Activated B cell treated with CpG ODN at 0.5 μM for 24 hours (primary cell): ENCODE measurements around the gene CHST12. TPM values are rescaled to one million over a fixed set of nuclear protein-coding genes. Genes with fewer than 3 reads are reported as not detected.

ENCODE experiments used
- ATAC-seq: fragments of 200-7000 bp; cut with Tn5 transposase; one replicate; pipeline ENCODE4 v1.10.0; 2021; ENCODE audit warnings: low read depth, mild to moderate bottlenecking, moderate library complexity
- CTCF ChIA-PET: fragments of 350-600 bp; sonication (Branson Sonifier 250); formaldehyde crosslinking; loops from one replicate; lab custom pipeline; 2021; ENCODE audit warnings: antibody characterized with exemption; lab: Charles Lee
- POLR2A ChIA-PET: fragments of 350-600 bp; sonication (Branson Sonifier 250); formaldehyde crosslinking; loops from one replicate; lab custom pipeline; 2021; ENCODE audit warnings: antibody characterized with exemption; lab: Charles Lee
- DNase-seq: peaks from one replicate; pipeline ENCODE4 v3.0.0; 2022
- H3K27ac Mint-ChIP-seq: one replicate; pipeline ENCODE4 v1.8.0; 2020; ENCODE audit warnings: mixed read lengths
- H3K27me3 Mint-ChIP-seq: one replicate; pipeline ENCODE4 v1.8.0; 2021; ENCODE audit warnings: mixed read lengths
- H3K36me3 Mint-ChIP-seq: one replicate; pipeline ENCODE4 v1.8.0; 2021; ENCODE audit warnings: low read depth, mixed read lengths
- H3K4me1 Mint-ChIP-seq: one replicate; pipeline ENCODE4 v1.8.0; 2021; ENCODE audit warnings: mixed read lengths
- H3K4me3 Mint-ChIP-seq: one replicate; pipeline ENCODE4 v1.8.0; 2020; ENCODE audit warnings: mild to moderate bottlenecking, mixed read lengths
- H3K9me3 Mint-ChIP-seq: one replicate; pipeline ENCODE4 v1.8.0; 2020; ENCODE audit warnings: mixed read lengths
- CTCF ChIP-seq: fragments of 200-600 bp; IDR thresholded peaks from one replicate; pipeline ENCODE4 v1.8.0; 2022; ENCODE audit warnings: antibody characterized with exemption, mild to moderate bottlenecking
- intact Hi-C: fragments of 100-400 bp; cut with micrococcal nuclease; formaldehyde crosslinking; loops from one replicate; pipeline ENCODE4 v1.15.1; 2024
- total RNA-seq: library from RNA; stranded (reverse); gene quantifications from 2 replicates; pipeline ENCODE4 v1.2.3, GENCODE V29; 2022

The CHST12 gene
- total RNA-seq, 1 donor from 2014 or later, result 14.4 TPM

DNA sequence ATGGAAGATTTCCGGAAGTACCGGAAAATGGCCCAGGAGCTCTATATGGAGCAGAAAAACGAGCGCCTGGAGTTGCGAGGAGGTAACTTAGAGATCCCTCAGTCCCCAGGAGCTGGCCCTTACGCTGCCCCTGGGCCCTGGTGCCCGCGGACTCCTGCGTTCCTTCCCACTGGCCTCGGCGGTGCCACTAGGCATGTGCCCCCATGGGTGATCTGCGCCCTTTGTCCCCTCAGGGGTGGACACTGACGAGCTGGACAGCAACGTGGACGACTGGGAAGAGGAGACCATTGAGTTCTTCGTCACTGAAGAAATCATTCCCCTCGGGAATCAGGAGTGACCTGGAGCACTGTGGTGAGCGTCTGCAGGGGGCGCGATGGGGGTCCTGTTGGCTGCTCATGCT is 24.2 kb upstream of the CHST12 start:
- ATAC-seq (no peak), DNase-seq (no peak)
- Mint-ChIP-seq H3K4me1 (peaks cover 2% of the 10 kb centered on the region), H3K27ac (no peak overlapping the region), H3K36me3 (peaks cover 82% of the 10 kb centered on the region), H3K9me3 (no peaks in the 10 kb centered on the region), H3K27me3 (no peaks in the 10 kb centered on the region), H3K4me3 (no peak overlapping the region)
- POLR2A ChIA-PET, result no interaction called here
- CTCF ChIA-PET, result no interaction called here
- TF ChIP-seq CTCF, result no peak
- intact Hi-C loops, result no loop called here

GRCh38 chr7:2379821-2380450 is 23.5 kb upstream of the CHST12 start:
- no peaks in the 10 kb centered on the region for H3K27me3 Mint-ChIP-seq
- intact Hi-C loops, result no loop called here
- peaks cover 2% of the 10 kb centered on the region for H3K4me1 Mint-ChIP-seq
- H3K36me3 Mint-ChIP-seq, result peaks cover 74% of the 10 kb centered on the region
- ChIA-PET CTCF (no interaction called here), POLR2A (no interaction called here)
- H3K4me3 Mint-ChIP-seq, result no peak overlapping the region
- no peak overlapping the region for H3K27ac Mint-ChIP-seq
- DNase-seq, result no peak
- no peak for ATAC-seq
- no peak for TF ChIP-seq CTCF
- no peaks in the 10 kb centered on the region for H3K9me3 Mint-ChIP-seq

DNA sequence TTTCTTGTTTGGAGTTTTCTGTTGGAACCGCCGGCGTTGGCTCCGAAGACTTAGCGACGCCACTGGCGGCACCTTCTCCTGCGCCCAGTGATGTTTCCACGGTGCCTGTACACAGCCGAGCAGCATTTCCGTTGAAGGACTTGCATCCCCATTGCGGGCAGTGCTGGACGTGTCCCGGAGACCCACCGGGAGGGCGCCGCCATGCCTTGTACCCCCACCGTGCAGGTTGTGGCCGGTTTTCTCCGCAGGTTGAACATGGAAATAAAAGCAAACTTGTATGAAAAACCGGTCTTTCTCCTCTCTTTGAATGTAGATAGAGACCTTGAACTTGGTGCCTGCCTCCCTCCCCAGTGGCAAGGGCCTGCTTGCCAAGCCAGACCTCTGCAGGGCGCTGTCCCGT is 22.9 kb upstream of the CHST12 start:
- no peak for TF ChIP-seq CTCF
- no peak for ATAC-seq
- H3K27me3 Mint-ChIP-seq, result no peaks in the 10 kb centered on the region
- peaks cover 2% of the 10 kb centered on the region for H3K4me1 Mint-ChIP-seq
- peaks cover 71% of the 10 kb centered on the region for H3K36me3 Mint-ChIP-seq
- DNase-seq, result no peak
- H3K27ac Mint-ChIP-seq, result no peak overlapping the region
- no peaks in the 10 kb centered on the region for H3K9me3 Mint-ChIP-seq
- POLR2A ChIA-PET, result no interaction called here
- intact Hi-C loops, result no loop called here
- CTCF ChIA-PET, result no interaction called here
- H3K4me3 Mint-ChIP-seq, result no peak overlapping the region

DNA sequence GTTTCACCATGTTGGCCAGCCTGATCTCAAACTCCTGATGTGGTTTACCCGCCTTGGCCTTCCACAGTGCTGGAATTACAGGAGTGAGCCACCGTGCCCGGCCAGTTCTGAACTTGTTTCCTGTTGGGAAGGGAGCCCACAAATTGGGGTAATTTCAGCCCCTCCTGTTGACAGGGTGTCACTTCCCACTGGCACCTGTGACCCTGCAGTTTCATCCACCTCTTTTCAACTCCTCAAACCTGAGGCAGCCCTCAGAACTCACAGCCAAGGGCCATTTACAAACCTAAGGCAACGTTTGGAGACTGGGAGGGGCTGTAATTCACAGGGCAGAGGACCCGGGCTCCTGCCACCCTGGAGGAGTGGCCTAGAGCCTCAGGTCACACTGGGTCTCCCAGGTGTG is 22.2 kb upstream of the CHST12 start:
- H3K27me3 Mint-ChIP-seq, result no peaks in the 10 kb centered on the region
- DNase-seq (no peak), ATAC-seq (no peak)
- H3K9me3 Mint-ChIP-seq, result no peaks in the 10 kb centered on the region
- H3K4me1 Mint-ChIP-seq, result peaks cover 2% of the 10 kb centered on the region
- peaks cover 65% of the 10 kb centered on the region for H3K36me3 Mint-ChIP-seq
- H3K4me3 Mint-ChIP-seq, result no peak overlapping the region
- ChIA-PET CTCF (no interaction called here), POLR2A (no interaction called here)
- intact Hi-C loops, result no loop called here
- TF ChIP-seq CTCF, result no peak
- H3K27ac Mint-ChIP-seq, result no peak overlapping the region

- Mint-ChIP-seq H3K9me3 (no peaks in the 10 kb centered on the region), H3K36me3 (peaks cover 58% of the 10 kb centered on the region), H3K27me3 (no peaks in the 10 kb centered on the region), H3K4me3 (no peak overlapping the region), H3K27ac (no peak overlapping the region), H3K4me1 (peaks cover 2% of the 10 kb centered on the region)
- ATAC-seq, result no peak
- no peak for TF ChIP-seq CTCF
- intact Hi-C loops, result no loop called here
- CTCF ChIA-PET, result no interaction called here
- no peak for DNase-seq
- POLR2A ChIA-PET, result no interaction called here
These were observed 21.4 kb upstream of the CHST12 start for GRCh38 chr7:2381881-2382509.
